ENCODE results near the gene PROSER2.

DNA sequence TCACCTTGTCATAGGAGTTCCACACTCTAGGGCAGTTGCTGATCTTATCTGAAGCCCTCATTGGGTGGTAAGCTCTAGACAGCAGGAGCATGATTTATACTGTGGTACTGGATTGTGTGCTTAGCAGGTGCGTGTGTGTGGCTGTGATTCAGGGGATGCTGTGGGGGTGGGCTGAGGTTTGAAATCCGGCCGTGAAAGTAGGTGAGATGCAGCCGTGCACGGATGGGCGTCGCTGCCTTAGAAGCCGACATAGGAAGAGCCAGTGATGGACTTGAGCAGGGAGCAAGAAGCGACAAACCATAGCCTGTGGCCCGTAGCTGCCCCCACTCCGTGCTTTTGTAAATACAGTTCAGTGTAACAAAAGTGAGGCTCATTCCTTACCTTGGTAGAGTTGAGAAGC, 38.2 kb downstream of the PROSER2 start:
- TF ChIP-seq, protein P1, sequence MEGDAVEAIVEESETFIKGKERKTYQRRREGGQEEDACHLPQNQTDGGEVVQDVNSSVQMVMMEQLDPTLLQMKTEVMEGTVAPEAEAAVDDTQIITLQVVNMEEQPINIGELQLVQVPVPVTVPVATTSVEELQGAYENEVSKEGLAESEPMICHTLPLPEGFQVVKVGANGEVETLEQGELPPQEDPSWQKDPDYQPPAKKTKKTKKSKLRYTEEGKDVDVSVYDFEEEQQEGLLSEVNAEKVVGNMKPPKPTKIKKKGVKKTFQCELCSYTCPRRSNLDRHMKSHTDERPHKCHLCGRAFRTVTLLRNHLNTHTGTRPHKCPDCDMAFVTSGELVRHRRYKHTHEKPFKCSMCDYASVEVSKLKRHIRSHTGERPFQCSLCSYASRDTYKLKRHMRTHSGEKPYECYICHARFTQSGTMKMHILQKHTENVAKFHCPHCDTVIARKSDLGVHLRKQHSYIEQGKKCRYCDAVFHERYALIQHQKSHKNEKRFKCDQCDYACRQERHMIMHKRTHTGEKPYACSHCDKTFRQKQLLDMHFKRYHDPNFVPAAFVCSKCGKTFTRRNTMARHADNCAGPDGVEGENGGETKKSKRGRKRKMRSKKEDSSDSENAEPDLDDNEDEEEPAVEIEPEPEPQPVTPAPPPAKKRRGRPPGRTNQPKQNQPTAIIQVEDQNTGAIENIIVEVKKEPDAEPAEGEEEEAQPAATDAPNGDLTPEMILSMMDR (IDR thresholded peaks at IDR 0.05; ENCODE audit: low read length), result no peak
- TF ChIP-seq EZH2 (optimal IDR thresholded peaks at IDR 0.05; ENCODE audit: low read depth, low read length), result no peak
- TF ChIP-seq EZH2phosphoT487 (IDR thresholded peaks at IDR 0.05; ENCODE audit: low read length), result no peak

All from MM.1S (cell line).